Osteoblast (primary cell): Measurements from ENCODE around the gene ROCK2. TPM values are rescaled to one million over a fixed set of nuclear protein-coding genes. Genes with fewer than 3 reads are reported as not detected.

Source experiments
- DNase-seq: peaks from one replicate; pipeline ENCODE4 v3.0.0; 2011; ENCODE audit warnings: low spot score, mixed read lengths; ENCODE audit not compliant: insufficient read length; ENCODE audit errors: missing footprints
- H2AFZ ChIP-seq: 2 replicates; pipeline ENCODE4 v1.6.0; 2011; ENCODE audit warnings: mild to moderate bottlenecking, low read length
- H3K27ac ChIP-seq: 2 replicates; pipeline ENCODE4 v1.5.1; 2011; ENCODE audit warnings: mild to moderate bottlenecking, low read depth, low read length, moderate library complexity
- H3K27me3 ChIP-seq: 2 replicates; pipeline ENCODE4 v1.6.0; 2012; ENCODE audit warnings: mild to moderate bottlenecking, control low read depth, inconsistent platforms, low read length, moderate library complexity; ENCODE audit not compliant: insufficient read depth
- H3K36me3 ChIP-seq: 2 replicates; pipeline ENCODE4 v1.5.1; 2011; ENCODE audit warnings: mild to moderate bottlenecking, low read length, control low read depth, moderate library complexity; ENCODE audit not compliant: insufficient read depth
- H3K4me1 ChIP-seq: 2 replicates; pipeline ENCODE4 v1.5.1; 2011; ENCODE audit warnings: mild to moderate bottlenecking, low read length, control low read depth, moderate library complexity; ENCODE audit not compliant: insufficient read depth
- H3K4me2 ChIP-seq: 2 replicates; pipeline ENCODE4 v1.6.0; 2011; ENCODE audit warnings: mild to moderate bottlenecking, low read length; ENCODE audit not compliant: insufficient read depth
- H3K4me3 ChIP-seq: fragments of 200-600 bp; sonication (generic); 3 replicates; pipeline ENCODE4 v1.5.1; 2012; ENCODE audit warnings: mild to moderate bottlenecking, low read length, inconsistent platforms; ENCODE audit not compliant: insufficient read depth
- H3K79me2 ChIP-seq: 2 replicates; pipeline ENCODE4 v1.6.0; 2012; ENCODE audit warnings: mild to moderate bottlenecking, low read length, control low read depth, inconsistent platforms; ENCODE audit not compliant: insufficient read depth
- H3K9me3 ChIP-seq: 2 replicates; pipeline ENCODE4 v1.5.1; 2011; ENCODE audit warnings: low read depth, low read length, control low read depth
- H4K20me1 ChIP-seq: 2 replicates; pipeline ENCODE4 v1.6.0; 2012; ENCODE audit warnings: mild to moderate bottlenecking, low read length, control low read depth; ENCODE audit not compliant: insufficient read depth
- CTCF ChIP-seq: IDR thresholded peaks from 2 replicates; pipeline ENCODE4 v1.5.1; 2011; ENCODE audit warnings: mild to moderate bottlenecking, low read depth, low read length, moderate library complexity; ENCODE audit errors: extremely low read depth
- total RNA-seq: library from RNA; depleted of rRNA; stranded (reverse); fragments of >200 nt; gene quantifications from 2 replicates; pipeline ENCODE4 v1.2.3, GENCODE V29; 2012

The ROCK2 gene
- total RNA-seq, 1 donor, result 59.7 TPM

GRCh38 chr2:11342551-11343367 lies 1.7 kb downstream of the ROCK2 start:
- Histone ChIP-seq H2AFZ (no peak overlapping the region), H3K27me3 (no peaks in the 10 kb centered on the region), H3K79me2 (peaks cover 62% of the 10 kb centered on the region), H3K9me3 (no peaks in the 10 kb centered on the region), H4K20me1 (peaks cover 48% of the 10 kb centered on the region), H3K36me3 (no peaks in the 10 kb centered on the region), H3K4me3 (peak overlapping the region; percentile 78), H3K4me2 (peak overlapping the region; percentile 91), H3K4me1 (peaks cover 17% of the 10 kb centered on the region), H3K27ac (peak overlapping the region; percentile 73)
- TF ChIP-seq CTCF, result no peak
- peak; percentile 89 for DNase-seq

- Histone ChIP-seq H3K27me3 (no peaks in the 10 kb centered on the region), H3K79me2 (peaks cover 82% of the 10 kb centered on the region), H4K20me1 (peaks cover 58% of the 10 kb centered on the region), H3K27ac (no peak overlapping the region), H3K4me2 (no peak overlapping the region), H3K9me3 (no peaks in the 10 kb centered on the region), H3K4me3 (no peak overlapping the region), H2AFZ (no peak overlapping the region), H3K4me1 (peaks cover 16% of the 10 kb centered on the region), H3K36me3 (no peaks in the 10 kb centered on the region)
- no peak for TF ChIP-seq CTCF
- DNase-seq, result no peak
These were observed 3.7 kb downstream of the ROCK2 start for GRCh38 chr2:11340717-11341116.

GRCh38 chr2:11339508-11340083 lies 4.8 kb downstream of the ROCK2 start:
- peaks cover 65% of the 10 kb centered on the region for H4K20me1 ChIP-seq

More at GRCh38 chr2:11339508-11340083, 4.8 kb downstream of the ROCK2 start:
- Histone ChIP-seq H3K4me3 (no peak overlapping the region), H3K36me3 (no peaks in the 10 kb centered on the region), H3K4me1 (peaks cover 18% of the 10 kb centered on the region), H3K79me2 (peaks cover 93% of the 10 kb centered on the region), H3K4me2 (peak overlapping the region; percentile 26), H2AFZ (no peak overlapping the region), H3K27ac (no peak overlapping the region), H3K9me3 (no peaks in the 10 kb centered on the region), H3K27me3 (no peaks in the 10 kb centered on the region)
- TF ChIP-seq CTCF, result no peak
- no peak for DNase-seq
